GM19372 (cell line): ENCODE measurements around the gene CEMIP.

Experiments used
- ATAC-seq: cut with Tn5 transposase; IDR thresholded peaks from one replicate; pipeline ENCODE4 v1.9.1; 2021; ENCODE audit warnings: mild to moderate bottlenecking, low read depth, moderate library complexity; ENCODE audit not compliant: unreplicated experiment

The CEMIP gene

DNA sequence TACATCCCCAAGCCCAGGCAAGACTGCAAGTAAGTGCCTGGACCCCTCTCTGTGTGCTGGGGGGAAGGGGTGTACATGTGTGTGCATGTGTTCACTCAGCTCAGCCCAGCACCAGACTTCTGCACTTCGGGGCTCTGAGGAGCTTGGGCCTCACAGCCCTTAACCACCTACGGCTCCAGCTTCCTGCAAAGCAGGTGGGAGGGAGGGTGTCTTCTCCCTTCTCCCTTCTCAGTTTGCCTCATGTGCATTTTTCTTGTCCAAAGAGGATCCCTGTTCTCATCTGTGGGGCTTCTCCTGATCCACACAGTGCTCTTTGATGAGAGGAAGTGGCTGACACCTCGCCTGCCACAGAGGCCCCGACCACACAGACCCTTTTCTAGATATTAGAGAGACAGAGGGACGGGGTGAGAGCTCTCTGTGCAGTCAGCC lies 141.1 kb downstream of the CEMIP start:
- no peak for ATAC-seq

DNA sequence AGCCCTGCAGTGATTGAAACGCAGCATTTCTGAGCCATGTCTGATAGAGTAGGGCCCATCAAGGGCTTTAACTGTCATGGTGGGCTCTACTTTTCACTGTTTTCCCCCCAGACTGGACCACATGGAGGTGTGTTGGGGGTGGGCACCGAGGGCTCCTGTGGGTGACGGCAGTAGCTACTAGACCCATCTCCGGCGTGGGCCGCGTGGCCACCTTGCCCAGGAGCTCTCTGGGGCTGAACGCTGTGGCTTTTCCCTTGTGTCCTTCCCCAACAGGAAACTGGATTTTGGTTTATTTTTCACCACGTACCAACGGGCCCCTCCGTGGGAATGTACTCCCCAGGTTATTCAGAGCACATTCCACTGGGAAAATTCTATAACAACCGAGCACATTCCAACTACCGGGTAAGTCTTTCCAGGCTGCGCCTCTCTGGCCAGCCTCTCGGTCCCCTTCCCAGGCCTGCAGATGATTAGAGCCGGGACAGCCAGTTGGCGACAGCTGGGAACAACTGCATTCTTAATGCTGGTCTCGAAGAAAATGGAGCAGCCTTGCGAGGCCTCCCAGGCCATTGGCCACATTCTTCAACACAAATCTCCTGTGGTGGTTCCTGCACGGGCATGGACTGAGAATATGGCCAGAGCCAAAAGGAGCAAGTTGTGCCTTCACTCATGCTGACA lies 142.7 kb downstream of the CEMIP start:
- no peak for ATAC-seq

DNA sequence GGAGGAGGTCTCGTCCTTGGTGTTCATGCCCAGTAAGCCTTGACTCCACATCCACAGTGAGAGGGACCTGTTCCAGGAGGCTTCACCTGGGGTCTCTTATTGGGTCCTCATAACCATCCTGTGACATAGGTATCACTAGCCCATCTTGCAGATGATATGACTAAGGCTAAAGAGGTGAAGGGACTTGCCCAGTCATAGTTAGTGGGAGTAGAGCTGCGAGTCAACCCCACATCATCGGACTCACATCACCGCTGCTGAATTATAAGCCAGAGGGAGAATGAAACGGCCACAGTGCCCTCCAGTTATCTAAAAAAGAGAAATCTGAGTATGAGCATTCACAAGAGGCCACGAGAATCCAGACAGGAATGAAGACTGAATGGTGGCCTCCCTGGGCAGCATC lies 144.5 kb downstream of the CEMIP start:
- no peak for ATAC-seq

DNA sequence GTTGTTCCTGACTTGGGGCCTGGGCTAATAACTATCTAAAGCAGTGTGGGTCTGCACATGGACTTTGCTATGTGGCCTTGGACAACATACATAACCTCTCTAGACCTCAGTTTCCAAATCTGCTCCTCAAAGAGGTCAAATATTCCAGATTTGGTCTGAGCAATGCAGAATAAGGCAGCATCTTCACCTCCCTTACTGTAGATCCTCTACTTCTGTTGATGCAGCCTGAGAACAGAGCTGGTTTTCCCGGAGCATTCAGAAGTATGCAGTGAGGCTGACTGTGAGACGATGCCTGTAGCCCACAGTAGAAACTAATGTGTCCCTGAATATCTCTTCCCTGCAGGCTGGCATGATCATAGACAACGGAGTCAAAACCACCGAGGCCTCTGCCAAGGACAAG lies 145.1 kb downstream of the CEMIP start:
- ATAC-seq: no peak

DNA sequence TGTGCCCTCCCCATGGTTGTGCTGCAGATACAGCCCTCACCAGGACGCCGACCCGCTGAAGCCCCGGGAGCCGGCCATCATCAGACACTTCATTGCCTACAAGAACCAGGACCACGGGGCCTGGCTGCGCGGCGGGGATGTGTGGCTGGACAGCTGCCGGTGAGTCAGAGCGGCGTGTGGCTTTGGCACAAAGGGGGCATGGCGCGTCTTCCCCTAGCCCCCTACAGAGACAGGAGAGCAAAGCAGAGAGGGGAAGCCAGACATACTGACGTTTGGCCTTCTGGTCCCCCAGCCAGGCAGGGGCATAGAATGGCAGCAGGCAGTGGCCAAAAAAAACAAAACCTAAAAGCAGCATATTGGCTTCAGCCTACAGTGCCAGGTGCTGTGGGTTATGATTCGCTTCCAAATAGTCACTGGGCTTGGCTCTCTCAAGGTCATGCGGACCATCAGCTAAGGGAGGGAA lies 146.5 kb downstream of the CEMIP start:
- no peak for ATAC-seq

DNA sequence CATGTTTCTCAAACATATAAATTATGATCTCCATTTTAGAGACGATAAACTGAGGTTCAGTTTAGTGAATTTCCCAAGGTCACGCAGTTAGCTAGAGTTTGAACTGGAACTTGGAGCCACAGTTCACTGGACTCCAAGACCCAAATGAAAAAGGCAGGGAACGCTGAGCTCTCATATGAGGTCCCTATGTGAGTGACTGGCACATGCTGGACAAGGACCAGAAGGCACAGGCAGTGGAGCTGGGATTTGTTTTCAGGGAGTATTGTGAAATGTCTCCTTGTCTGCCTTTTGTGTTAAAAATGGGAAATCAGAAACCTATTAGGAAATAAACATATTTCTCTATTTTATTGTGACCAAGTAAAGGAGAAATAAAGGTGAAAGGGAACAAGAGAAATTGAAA lies 147.0 kb downstream of the CEMIP start:
- ATAC-seq: no peak

DNA sequence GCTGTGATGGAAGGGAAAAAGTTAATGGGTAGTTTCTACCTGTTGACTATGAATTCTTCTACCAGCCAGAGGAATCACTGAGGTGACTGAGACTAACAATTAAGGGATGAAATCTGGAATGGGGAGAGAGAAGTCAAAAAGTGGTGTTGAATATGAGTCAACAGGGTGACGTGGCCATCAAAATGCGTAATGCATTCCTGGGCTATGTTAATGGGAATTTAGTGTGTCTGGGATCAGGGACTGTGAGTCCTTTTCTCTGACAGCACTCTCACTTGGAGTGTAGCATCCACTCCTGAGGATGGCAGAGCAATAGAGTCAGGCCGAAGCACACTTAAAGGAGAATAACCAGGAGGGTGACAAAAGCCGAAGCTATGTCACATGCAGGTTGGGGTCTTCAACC lies 150.1 kb downstream of the CEMIP start:
- ATAC-seq: no peak

DNA sequence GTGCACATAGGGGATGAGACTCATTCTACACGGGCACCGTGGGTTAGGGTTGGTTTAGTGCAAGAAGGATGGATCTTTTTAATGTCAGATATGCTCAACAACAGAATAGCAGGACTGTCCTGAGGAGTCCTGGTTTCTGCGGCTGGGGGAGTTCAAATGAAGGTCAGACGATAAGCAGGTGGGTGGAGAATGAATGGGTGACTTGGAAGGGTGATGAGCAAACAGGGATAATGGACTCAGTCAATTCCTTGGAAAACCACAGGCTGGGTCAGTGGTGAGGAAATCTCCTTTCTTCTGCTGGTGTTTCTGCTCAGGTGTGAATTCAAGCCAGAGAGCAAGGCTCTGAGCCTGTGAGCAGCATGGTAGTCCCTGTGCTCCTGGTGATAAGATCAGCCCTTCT lies 150.5 kb downstream of the CEMIP start:
- no peak for ATAC-seq

DNA sequence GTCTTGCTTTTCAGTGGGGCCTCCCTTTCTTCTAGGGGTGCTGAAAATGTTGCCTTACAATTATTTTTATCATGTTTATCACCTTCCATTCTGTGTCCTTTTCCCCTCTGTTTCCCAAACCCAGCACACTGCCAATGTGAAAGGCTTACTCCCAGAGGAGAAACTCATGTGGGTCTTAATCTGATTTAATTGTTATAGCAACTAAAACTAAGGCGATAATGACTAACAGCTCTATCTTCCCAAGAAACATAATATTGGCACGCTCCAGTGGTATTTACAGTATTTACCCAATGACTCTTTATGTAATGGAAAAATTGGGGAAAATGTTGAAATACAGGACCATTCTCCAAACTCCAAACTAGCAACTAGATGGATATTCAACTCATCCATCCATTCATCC lies 152.0 kb downstream of the CEMIP start:
- no peak for ATAC-seq

DNA sequence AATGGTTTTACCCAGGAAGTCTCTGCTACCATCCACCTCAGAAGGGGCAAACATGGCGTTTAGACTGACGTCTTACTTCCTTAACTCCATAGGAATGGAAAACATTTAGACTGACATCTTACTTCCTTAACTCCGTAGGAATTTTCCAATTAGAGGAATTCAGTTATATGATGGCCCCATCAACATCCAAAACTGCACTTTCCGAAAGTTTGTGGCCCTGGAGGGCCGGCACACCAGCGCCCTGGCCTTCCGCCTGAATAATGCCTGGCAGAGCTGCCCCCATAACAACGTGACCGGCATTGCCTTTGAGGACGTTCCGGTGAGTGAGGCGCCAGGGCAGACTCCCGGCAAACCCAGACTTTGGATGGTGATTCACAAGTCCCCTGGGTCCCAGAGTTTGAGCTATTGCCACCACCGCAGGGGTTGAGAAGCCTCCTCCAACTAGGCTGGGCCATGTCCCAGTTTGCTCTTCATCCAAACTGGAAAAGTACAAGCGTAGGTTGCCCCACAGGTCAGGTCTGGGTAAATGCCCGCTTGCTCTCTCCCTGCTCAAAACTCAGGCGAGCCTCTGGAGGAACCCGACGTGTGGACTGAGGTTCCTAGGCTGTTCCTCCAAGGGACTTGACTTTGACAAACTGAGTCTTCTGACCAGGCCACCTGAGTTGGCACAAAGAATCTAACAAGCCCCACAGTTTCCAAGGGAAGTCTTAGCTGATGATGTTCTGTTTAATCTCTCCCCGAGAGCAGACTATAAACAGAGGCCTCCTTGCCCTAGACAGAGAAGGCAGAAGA lies 152.7 kb downstream of the CEMIP start:
- no peak for ATAC-seq

DNA sequence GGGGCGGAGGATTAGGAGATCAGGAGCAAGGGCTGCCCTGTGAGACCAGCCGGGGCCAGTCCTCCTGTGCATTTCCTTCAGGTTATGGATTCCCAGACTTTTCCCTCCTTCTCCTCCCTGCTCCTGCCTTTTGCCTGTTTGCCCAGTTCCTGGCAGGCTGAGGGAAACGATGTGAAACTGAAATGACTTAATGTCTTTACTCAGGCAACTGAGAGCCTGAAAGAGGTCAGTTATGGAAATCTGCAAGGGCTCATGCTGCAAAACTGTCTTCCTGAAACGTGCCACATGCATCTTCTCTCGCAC lies 153.3 kb downstream of the CEMIP start:
- no peak for ATAC-seq

DNA sequence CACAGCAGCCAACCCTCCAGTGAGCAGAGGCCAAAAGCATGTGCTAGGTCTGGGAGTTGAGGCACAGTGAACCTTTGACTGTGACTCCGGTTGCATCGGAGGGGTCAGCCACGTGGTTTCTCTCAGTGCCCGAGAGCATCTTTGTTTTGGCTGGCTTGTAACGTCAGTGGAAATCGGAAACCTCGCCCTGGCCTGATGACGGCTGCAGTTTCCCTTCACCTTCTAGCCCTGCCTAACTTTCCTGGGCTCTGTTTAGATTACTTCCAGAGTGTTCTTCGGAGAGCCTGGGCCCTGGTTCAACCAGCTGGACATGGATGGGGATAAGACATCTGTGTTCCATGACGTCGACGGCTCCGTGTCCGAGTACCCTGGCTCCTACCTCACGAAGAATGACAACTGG lies 153.8 kb downstream of the CEMIP start:
- ATAC-seq: no peak

DNA sequence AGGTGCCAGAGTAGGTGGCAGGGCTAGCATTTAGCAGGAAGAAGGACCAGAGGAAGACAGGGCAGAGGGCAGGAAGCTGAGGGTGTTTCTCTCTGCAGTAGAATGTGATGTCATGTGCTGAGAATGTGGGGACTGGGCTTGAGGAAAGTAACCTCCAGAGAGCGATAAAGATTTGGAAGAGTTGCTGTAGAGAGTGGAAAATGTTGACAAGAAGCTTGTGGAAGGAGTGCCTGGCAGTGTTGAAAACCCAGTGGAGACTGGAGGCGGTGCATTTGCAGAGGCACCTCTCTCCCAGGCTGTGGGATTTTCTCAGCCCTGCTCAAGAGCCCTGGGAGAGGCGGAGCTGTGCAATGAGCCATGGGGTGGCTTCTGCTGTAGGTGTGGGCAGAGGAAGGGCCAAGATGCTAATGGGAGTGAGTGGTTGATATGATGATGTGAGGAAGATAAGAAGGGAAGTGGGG lies 155.6 kb downstream of the CEMIP start:
- ATAC-seq: no peak

DNA sequence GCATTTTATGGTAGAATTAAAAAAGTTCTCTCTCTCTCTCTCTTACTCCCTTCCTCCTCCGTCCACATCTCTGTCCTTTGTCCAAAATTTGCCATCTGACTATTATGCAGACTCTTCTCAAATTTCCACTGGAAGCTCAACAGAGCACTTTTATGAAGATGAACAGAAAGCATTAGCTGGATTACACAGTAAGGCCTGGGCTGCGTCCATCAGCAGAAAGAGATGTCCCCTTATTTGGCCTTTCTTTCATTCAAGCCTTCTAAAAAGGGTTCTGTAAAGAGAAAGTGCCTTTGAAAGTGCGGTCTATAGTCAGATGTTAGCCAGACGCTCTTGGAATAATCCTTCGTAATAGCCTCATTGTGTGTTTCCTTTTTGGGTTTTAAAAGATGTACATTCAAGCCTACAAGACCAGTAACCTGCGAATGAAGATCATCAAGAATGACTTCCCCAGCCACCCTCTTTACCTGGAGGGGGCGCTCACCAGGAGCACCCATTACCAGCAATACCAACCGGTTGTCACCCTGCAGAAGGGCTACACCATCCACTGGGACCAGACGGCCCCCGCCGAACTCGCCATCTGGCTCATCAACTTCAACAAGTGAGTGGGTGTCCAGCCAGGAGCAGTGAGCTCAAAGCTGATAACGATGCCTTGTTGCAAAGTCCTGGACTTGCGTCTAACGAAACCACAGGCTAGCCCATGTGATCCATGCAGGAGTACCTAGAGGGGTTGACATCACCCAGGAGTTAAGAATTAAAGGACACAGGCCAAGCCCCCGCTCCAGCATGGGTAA lies 157.3 kb downstream of the CEMIP start:
- ATAC-seq: no peak

DNA sequence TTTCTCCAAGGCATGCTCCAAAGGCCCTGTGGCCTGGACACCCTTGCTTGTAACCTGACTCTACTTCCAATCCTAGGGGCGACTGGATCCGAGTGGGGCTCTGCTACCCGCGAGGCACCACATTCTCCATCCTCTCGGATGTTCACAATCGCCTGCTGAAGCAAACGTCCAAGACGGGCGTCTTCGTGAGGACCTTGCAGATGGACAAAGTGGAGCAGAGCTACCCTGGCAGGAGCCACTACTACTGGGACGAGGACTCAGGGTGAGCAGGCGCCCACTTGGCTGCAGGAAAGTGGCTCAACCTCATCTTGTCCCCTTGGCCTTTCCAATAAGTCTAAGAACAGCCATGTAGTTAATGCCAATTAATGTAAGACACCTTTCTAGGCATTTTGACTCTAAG lies 158.5 kb downstream of the CEMIP start:
- ATAC-seq: no peak

DNA sequence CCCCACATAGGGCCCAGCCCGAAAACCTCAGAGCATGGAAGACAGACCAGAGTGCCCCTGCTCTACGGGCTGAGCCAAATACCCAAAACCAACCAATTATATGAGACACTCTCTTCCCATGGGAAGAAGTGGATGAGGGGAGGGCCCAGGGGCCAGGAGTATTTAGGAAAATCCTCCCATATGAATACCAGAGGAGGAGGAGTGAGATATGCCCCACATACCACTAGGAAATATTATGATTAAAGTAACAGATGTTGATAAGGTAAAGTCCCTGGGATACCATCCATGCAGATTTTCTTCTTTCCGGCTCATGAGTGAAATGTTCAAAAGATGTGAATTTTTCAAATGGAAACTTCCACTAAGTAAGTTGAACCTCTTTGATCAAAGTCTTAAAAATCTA lies 160.0 kb downstream of the CEMIP start:
- ATAC-seq: no peak

DNA sequence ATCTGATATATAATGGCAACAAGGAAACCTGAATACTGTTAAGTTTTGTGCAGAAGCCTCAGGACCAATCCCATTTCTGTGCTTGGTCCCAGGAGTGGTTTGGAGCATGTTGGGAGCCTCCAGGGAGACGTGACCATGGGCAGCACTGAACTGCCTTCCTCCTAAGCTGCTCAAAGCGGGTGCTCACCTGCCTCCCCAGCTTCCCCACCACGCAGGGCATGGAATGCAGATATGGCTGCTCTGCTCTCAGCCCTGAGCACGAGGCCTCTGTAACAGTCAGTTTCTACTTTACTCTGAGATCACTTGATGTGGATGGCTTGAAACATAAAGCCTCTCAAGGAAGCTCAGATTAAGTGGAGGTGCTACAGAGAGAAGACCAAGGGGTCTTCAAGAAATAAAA lies 161.2 kb downstream of the CEMIP start:
- ATAC-seq: no peak

DNA sequence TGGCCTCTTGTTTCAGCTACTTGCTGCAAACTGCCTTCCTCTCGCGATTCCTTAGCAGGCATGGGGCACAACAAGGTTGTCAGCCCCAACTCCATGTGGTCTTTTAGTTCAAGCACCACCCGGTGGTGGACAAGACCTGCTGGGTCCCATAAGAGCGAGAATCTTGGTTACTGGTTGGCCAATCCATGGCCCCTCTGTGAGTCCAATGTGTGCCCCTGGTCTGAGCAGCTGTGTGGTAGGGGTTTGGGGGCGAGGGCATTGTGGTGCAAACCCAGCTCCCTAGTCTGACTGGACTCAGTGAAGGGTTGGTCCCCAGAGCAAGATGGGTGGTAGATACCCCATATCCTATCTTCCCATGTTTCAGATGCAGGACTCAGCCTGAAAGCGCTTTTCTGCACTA lies 161.7 kb downstream of the CEMIP start:
- ATAC-seq: no peak

DNA sequence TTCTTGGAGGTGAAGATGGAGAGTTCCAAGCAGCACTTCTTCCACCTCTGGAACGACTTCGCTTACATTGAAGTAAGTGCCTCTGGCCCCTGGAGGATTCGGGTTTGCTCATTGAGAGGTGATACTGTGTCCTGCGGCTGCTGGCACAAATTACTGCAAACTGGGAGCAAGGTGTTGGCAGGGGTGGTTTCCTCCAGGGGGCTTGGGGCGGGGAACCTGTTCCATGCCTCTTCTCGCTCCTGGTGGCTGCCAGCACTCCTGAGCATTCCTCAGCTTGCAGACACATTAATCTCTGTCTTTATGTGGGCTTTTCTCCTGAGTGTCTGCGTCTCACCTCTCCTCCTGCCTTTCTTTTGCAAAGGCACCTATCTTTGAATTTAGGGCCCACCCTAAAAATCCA lies 163.1 kb downstream of the CEMIP start:
- ATAC-seq: no peak

DNA sequence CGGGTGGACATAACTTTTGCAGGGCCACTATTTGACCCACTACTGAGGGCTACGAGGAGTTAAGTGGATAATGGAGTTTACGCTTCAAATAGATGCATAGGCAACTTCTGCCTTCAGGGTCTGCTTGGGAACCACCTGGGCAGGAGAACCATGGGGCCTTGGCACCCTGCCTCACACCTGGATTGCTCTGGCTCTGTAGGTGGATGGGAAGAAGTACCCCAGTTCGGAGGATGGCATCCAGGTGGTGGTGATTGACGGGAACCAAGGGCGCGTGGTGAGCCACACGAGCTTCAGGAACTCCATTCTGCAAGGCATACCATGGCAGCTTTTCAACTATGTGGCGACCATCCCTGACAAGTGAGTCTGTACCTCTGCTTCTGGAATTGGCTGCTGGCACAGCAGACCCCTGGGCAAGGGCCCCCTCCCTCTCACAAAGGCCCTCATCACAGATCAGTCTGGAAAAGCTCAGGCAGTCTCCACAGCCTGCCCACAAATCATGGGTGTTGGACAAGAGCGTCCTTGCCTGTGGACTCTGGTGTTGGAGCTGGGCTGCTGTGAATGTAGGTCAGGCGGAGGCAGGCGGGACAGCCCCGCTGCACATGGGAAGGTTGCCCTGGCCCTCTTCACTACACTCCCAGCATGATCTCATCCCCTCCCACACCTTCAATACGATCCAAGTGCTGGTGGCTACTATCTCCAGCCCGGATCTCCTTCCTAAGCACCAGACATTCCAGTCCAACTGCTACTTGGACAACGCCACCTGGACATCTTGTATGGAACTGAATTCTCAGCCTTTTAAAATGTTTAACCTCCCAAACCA lies 163.8 kb downstream of the CEMIP start:
- ATAC-seq: no peak

DNA sequence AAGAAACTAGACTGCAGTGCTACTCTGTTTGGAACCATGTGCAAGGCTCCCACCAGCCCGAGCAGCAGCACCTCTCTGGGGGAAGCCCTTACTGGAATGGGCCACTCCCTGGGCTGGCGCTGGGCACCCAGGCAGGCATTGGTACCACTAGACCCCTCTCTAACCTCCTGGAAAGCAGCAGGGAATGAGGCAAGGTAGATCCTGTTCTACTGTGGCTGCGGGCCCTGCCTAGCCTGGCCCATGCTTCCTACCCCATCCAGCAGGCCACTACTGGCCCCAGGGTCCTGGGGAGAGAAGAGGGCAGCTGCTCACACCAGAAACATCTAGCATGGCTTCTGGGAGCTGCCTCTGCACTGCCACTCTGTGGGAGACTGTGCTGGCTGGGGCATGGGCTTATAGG lies 165.6 kb downstream of the CEMIP start:
- ATAC-seq: no peak
